ENCODE measurements around the gene MAP3K1.

Gene MAP3K1

GRCh38 chr5:56893251-56893951 lies 78.1 kb downstream of the MAP3K1 start:
- no peaks in the 10 kb centered on the region for H3K9me3 Mint-ChIP-seq
- H3K4me3 Mint-ChIP-seq, result no peak overlapping the region
- peaks cover 76% of the 10 kb centered on the region for H3K36me3 Mint-ChIP-seq (ENCODE audit: low read depth)
- H3K27ac Mint-ChIP-seq, result no peak overlapping the region
- no peaks in the 10 kb centered on the region for H3K4me1 Mint-ChIP-seq
- H3K27me3 Mint-ChIP-seq (ENCODE audit: low read depth), result no peaks in the 10 kb centered on the region
- TF ChIP-seq, protein P1, sequence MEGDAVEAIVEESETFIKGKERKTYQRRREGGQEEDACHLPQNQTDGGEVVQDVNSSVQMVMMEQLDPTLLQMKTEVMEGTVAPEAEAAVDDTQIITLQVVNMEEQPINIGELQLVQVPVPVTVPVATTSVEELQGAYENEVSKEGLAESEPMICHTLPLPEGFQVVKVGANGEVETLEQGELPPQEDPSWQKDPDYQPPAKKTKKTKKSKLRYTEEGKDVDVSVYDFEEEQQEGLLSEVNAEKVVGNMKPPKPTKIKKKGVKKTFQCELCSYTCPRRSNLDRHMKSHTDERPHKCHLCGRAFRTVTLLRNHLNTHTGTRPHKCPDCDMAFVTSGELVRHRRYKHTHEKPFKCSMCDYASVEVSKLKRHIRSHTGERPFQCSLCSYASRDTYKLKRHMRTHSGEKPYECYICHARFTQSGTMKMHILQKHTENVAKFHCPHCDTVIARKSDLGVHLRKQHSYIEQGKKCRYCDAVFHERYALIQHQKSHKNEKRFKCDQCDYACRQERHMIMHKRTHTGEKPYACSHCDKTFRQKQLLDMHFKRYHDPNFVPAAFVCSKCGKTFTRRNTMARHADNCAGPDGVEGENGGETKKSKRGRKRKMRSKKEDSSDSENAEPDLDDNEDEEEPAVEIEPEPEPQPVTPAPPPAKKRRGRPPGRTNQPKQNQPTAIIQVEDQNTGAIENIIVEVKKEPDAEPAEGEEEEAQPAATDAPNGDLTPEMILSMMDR (IDR thresholded peaks at IDR 0.05; ENCODE audit: unreplicated experiment in 3 of 3), result no peak

GRCh38 chr5:56896763-56897162 lies 81.4 kb downstream of the MAP3K1 start:
- TF ChIP-seq, protein P1 (IDR thresholded peaks at IDR 0.05; ENCODE audit: unreplicated experiment in 3 of 3), result no peak
- no peaks in the 10 kb centered on the region for H3K4me1 Mint-ChIP-seq
- H3K9me3 Mint-ChIP-seq, result no peaks in the 10 kb centered on the region
- peaks cover 42% of the 10 kb centered on the region for H3K36me3 Mint-ChIP-seq (ENCODE audit: low read depth)
- no peak overlapping the region for H3K4me3 Mint-ChIP-seq
- no peak overlapping the region for H3K27ac Mint-ChIP-seq
- no peaks in the 10 kb centered on the region for H3K27me3 Mint-ChIP-seq (ENCODE audit: low read depth)

DNA sequence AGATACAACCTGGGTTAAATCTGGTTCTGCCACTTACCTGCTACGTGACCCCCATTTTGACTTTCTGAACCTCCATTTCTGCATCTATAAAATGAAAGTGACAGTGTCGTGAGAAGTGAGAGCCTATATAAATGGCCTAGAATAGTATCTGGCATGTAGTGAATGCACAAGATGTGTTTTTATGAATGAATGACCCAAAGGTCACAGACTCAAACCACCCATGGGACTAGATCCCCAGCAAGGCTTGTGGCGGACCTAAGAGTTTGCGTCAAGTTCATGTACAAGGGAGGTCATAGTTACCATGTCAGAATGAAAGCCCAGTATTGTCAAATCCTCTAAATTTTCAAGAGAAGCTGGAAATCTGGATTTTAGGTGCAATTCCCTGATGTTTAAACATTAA lies 82.9 kb downstream of the MAP3K1 start:
- Mint-ChIP-seq H3K36me3 (ENCODE audit: low read depth) (peaks cover 31% of the 10 kb centered on the region), H3K27ac (no peak overlapping the region), H3K9me3 (no peaks in the 10 kb centered on the region), H3K4me1 (no peaks in the 10 kb centered on the region), H3K4me3 (no peak overlapping the region), H3K27me3 (ENCODE audit: low read depth) (no peaks in the 10 kb centered on the region)
- TF ChIP-seq, protein P1 (IDR thresholded peaks at IDR 0.05; ENCODE audit: unreplicated experiment in 3 of 3), result no peak

GRCh38 chr5:56900395-56900794 lies 85.0 kb downstream of the MAP3K1 start:
- TF ChIP-seq, protein P1 (IDR thresholded peaks at IDR 0.05; ENCODE audit: unreplicated experiment in 3 of 3), result no peak
- Mint-ChIP-seq H3K36me3 (ENCODE audit: low read depth) (peaks cover 17% of the 10 kb centered on the region), H3K27me3 (ENCODE audit: low read depth) (no peaks in the 10 kb centered on the region), H3K27ac (no peak overlapping the region), H3K9me3 (no peaks in the 10 kb centered on the region), H3K4me3 (no peak overlapping the region), H3K4me1 (no peaks in the 10 kb centered on the region)

DNA sequence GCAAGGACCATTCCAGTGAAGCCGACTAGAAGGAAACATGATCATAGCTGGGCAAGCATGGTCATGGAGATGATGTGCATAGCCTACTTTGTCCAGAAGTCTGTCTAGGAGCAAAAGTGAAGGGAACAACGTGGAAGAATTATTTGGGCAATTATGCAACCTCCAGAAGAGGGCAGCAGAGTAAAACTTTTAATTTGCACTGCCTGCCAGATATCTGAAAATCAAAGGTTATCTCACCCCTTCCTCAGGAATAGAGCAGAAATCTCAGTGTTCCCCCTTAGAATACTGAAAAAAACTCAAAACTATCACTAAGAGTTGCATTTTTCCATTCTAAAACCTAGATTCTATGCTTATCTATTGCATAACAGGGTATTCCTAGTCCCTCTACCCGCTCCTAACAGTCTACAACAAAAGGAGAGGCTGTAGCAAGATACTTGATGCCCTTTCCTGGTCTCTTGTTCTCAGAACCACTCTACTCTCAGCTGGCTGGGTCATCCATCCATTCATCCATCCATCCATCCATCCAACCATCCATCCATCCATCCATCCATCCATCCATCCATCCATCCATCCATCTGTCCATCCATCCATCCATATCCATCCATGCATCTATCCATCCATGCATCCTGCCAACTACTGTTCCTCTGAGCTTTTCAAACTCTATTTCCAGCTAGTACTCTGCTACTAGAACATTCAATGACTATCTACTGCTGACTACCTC lies 85.7 kb downstream of the MAP3K1 start:
- Mint-ChIP-seq H3K9me3 (no peaks in the 10 kb centered on the region), H3K36me3 (ENCODE audit: low read depth) (peaks cover 12% of the 10 kb centered on the region), H3K27me3 (ENCODE audit: low read depth) (no peaks in the 10 kb centered on the region), H3K4me3 (no peak overlapping the region), H3K4me1 (no peaks in the 10 kb centered on the region), H3K27ac (no peak overlapping the region)
- TF ChIP-seq, protein P1 (IDR thresholded peaks at IDR 0.05; ENCODE audit: unreplicated experiment in 3 of 3), result peak; percentile 45 to 69 (median 59)
